Gastrocnemius medialis (tissue), 4 donors: ENCODE results near the gene SATB2.

Experiments
- POLR2A ChIP-seq, 2 donors: fragments of 450-650 bp; IDR thresholded peaks; one replicate each; pipeline ENCODE4 v1.6.1; 2017; ENCODE audit warnings: antibody characterized with exemption in 2 of 2, mild to moderate bottlenecking in 2 of 2, moderate library complexity in 2 of 2
- TF ChIP-seq, protein P1 (sequence below), 5 experiments: fragments of 450-650 bp in 3 of 5; fragments of 200-600 bp in 2 of 5; sonication (generic) in 2 of 5; IDR thresholded peaks in 4 of 5; conservative IDR thresholded peaks in 1 of 5; 1 replicate in 4 of 5; 2 replicates in 1 of 5; pipeline ENCODE4 v1.5.1; 2016 to 2019; ENCODE audit warnings: antibody characterized with exemption in 5 of 5, mild to moderate bottlenecking in 3 of 5, moderate library complexity in 3 of 5

DNA sequence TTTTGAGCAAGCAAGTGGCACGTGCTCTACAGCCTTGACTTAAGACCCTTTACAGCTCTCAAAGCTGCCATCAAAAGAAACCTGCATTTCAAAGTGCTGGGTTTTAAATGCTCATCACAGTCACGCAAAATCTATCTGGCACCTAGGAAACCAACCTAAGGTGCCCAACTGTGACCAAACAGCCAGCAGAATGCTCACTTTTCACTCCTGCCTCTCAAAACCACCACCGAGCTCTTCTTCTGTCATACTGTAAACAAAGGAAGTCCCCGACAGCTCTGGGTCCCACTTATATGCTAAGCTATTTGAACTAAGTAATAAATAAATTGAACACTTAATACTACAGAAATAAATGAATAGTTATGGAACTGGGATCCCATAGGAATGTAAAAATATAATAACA lies 33.6 kb downstream of the SATB2 start:
- TF ChIP-seq, protein P1, sequence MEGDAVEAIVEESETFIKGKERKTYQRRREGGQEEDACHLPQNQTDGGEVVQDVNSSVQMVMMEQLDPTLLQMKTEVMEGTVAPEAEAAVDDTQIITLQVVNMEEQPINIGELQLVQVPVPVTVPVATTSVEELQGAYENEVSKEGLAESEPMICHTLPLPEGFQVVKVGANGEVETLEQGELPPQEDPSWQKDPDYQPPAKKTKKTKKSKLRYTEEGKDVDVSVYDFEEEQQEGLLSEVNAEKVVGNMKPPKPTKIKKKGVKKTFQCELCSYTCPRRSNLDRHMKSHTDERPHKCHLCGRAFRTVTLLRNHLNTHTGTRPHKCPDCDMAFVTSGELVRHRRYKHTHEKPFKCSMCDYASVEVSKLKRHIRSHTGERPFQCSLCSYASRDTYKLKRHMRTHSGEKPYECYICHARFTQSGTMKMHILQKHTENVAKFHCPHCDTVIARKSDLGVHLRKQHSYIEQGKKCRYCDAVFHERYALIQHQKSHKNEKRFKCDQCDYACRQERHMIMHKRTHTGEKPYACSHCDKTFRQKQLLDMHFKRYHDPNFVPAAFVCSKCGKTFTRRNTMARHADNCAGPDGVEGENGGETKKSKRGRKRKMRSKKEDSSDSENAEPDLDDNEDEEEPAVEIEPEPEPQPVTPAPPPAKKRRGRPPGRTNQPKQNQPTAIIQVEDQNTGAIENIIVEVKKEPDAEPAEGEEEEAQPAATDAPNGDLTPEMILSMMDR (IDR thresholded peaks at IDR 0.05 in 4 of 5, conservative IDR thresholded peaks at IDR 0.05 in 1 of 5), result no peak
- TF ChIP-seq POLR2A (IDR thresholded peaks at IDR 0.05), result no peak
